ENCODE data around the gene TMEM101. TPM values are rescaled to one million over a fixed set of nuclear protein-coding genes. Genes with fewer than 3 reads are reported as not detected.

TMEM101 gene
- total RNA-seq, 1 donor from 2014 or later, result 26.9 TPM

DNA sequence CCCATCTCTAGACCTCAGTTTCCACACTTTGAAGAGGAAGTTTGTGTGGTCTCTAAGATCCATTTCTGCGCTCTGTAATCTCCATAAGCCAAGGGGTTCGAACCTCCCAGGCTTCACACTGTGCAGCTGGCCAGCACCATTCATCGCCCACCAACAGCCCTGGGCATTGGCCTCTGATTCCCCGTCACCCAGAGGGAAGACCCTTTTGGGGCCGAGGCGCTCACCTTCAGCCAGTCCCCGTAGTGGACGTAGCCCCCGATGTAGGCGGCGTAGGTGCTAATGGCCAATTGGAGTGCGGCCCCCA lies 678 bp downstream of the TMEM101 start:
- peaks cover 20% of the 10 kb centered on the region for H3K4me1 Mint-ChIP-seq
- no peak for DNase-seq (ENCODE audit: low read depth, low spot score)
- no peaks in the 10 kb centered on the region for H3K9me3 Mint-ChIP-seq
- H3K4me3 Mint-ChIP-seq, result peak overlapping the region; percentile 99
- H3K36me3 Mint-ChIP-seq (ENCODE audit: low read depth), result peaks cover 2% of the 10 kb centered on the region
- no peaks in the 10 kb centered on the region for H3K27me3 Mint-ChIP-seq (ENCODE audit: low read depth)
- H3K27ac Mint-ChIP-seq (ENCODE audit: unreplicated experiment), result peak overlapping the region; percentile 99
- TF ChIP-seq, protein P1, sequence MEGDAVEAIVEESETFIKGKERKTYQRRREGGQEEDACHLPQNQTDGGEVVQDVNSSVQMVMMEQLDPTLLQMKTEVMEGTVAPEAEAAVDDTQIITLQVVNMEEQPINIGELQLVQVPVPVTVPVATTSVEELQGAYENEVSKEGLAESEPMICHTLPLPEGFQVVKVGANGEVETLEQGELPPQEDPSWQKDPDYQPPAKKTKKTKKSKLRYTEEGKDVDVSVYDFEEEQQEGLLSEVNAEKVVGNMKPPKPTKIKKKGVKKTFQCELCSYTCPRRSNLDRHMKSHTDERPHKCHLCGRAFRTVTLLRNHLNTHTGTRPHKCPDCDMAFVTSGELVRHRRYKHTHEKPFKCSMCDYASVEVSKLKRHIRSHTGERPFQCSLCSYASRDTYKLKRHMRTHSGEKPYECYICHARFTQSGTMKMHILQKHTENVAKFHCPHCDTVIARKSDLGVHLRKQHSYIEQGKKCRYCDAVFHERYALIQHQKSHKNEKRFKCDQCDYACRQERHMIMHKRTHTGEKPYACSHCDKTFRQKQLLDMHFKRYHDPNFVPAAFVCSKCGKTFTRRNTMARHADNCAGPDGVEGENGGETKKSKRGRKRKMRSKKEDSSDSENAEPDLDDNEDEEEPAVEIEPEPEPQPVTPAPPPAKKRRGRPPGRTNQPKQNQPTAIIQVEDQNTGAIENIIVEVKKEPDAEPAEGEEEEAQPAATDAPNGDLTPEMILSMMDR (conservative IDR thresholded peaks at IDR 0.05), result no peak

DNA sequence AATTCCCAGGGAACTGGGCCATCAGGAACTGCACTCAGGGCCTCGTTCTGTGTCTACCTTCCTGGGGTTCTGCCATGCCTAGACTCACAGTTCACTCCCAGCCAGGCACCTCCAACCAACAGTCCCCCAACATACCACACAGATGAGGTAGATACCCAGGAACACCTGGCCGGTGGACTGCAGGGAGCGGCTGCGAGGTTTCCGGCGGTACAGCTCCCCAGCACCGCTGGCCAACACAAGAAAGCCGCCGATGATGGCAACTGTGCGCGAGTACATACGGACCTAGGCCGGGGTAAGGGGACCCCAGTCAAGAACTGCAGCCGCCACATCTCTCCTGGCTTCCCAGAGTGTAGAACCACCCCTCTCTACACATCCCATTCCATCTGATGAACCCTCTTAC lies 1.9 kb downstream of the TMEM101 start:
- Mint-ChIP-seq H3K36me3 (ENCODE audit: low read depth) (peaks cover 2% of the 10 kb centered on the region), H3K4me1 (peaks cover 26% of the 10 kb centered on the region), H3K4me3 (peak overlapping the region; percentile 99), H3K27me3 (ENCODE audit: low read depth) (peaks cover 5% of the 10 kb centered on the region), H3K27ac (ENCODE audit: unreplicated experiment) (no peak overlapping the region), H3K9me3 (no peaks in the 10 kb centered on the region)
- no peak for DNase-seq (ENCODE audit: low read depth, low spot score)
- TF ChIP-seq, protein P1 (conservative IDR thresholded peaks at IDR 0.05), result no peak

DNA sequence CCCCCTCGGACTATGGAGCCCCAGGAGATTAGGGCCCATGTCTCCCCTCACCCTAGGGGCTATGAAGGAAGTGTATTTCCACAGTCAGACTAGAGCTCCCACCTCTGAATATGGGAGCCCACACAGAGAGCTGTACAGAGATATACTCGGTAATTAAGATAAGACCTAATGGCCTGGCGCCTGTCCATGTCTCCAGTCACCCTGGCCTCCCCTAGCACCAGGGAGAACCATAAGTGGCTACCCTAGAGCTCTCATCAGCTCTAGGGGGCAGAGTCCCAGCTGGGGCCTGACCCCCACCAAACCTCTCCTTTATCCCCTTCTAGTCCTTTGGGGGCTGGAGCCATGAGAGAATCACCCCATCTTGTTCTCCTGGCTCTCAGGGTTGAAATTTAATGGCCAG lies 2.4 kb downstream of the TMEM101 start:
- Mint-ChIP-seq H3K27me3 (ENCODE audit: low read depth) (peaks cover 9% of the 10 kb centered on the region), H3K4me1 (peaks cover 30% of the 10 kb centered on the region), H3K4me3 (peak overlapping the region; percentile 99), H3K9me3 (no peaks in the 10 kb centered on the region), H3K27ac (ENCODE audit: unreplicated experiment) (no peak overlapping the region), H3K36me3 (ENCODE audit: low read depth) (peaks cover 2% of the 10 kb centered on the region)
- TF ChIP-seq, protein P1 (conservative IDR thresholded peaks at IDR 0.05), result no peak
- no peak for DNase-seq (ENCODE audit: low read depth, low spot score)

DNA sequence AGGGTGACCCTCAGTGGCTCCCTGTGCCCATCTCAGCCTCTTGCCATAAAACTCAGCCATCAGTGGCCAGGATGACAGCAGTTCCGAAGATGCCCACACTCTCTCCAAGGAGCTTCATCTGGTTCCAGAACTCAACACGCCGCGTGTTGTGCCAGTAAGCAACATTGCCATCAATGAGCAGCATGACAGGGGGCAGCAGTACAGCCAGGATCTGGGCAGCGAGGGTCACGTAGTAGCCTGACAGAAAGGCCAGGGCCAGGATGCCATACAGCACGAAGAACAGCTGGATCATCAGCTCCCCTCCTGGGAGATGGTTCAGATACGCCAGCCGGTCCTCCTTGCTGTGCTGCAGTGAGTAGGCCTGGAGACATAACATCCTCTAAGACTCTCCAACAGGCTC lies 2.9 kb downstream of the TMEM101 start:
- no peaks in the 10 kb centered on the region for H3K9me3 Mint-ChIP-seq
- no peak for DNase-seq (ENCODE audit: low read depth, low spot score)
- H3K4me1 Mint-ChIP-seq, result peaks cover 30% of the 10 kb centered on the region
- no peak overlapping the region for H3K27ac Mint-ChIP-seq (ENCODE audit: unreplicated experiment)
- H3K27me3 Mint-ChIP-seq (ENCODE audit: low read depth), result peaks cover 13% of the 10 kb centered on the region
- TF ChIP-seq, protein P1 (conservative IDR thresholded peaks at IDR 0.05), result no peak
- H3K4me3 Mint-ChIP-seq, result peak overlapping the region; percentile 77
- peaks cover 2% of the 10 kb centered on the region for H3K36me3 Mint-ChIP-seq (ENCODE audit: low read depth)

DNA sequence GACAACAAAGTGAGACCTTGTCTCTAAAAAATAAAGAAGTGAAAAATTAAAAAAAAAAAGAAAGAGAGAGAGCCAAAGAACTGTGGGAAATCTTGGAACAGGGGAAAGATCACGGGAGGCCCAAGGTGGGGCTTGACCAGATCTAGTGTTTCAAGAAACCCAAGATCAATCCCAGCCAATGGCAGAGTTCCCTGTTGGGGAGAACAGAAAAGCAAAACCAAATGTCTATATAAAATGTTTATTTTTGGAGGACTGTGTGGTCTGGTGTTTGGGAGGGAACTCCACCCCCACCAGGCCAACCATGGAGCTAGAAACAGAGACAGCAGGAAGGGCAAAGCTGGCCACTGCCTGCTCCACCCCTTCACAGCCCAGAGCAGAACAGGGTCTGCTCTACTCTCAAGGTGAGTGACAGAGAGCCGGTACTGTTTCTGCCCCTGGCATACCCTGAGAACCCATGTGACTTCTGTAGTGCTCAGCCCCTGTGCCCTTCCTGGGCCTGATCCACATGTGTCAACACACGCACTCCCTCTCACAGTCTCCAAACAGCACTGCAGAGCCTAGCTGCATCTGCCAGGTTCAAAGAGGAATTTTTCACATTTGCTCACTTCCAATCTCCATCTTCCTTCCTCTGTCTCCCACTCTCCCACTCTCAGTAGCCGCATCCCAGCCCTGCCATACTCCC lies 3.7 kb downstream of the TMEM101 start:
- H3K4me1 Mint-ChIP-seq, result peaks cover 34% of the 10 kb centered on the region

More for the DNA sequence above, 3.7 kb downstream of the TMEM101 start:
- H3K4me3 Mint-ChIP-seq, result peak overlapping the region; percentile 77
- TF ChIP-seq, protein P1 (conservative IDR thresholded peaks at IDR 0.05), result no peak
- H3K36me3 Mint-ChIP-seq (ENCODE audit: low read depth), result peaks cover 2% of the 10 kb centered on the region
- no peak for DNase-seq (ENCODE audit: low read depth, low spot score)
- H3K27me3 Mint-ChIP-seq (ENCODE audit: low read depth), result peaks cover 20% of the 10 kb centered on the region
- no peaks in the 10 kb centered on the region for H3K9me3 Mint-ChIP-seq
- peak overlapping the region; percentile 85 for H3K27ac Mint-ChIP-seq (ENCODE audit: unreplicated experiment)

Data from neural crest cell (in vitro differentiated cells).